Measurements from ENCODE around the gene MAD1L1. TPM values are rescaled to one million over a fixed set of nuclear protein-coding genes. Genes with fewer than 3 reads are reported as not detected.

MAD1L1 gene
- total and polyA plus RNA-seq, 2 of the 13 experiments (the other 11 are each of a cell fraction or from before 2014, with no cell fraction given) = 17.4 to 64.7 TPM

DNA sequence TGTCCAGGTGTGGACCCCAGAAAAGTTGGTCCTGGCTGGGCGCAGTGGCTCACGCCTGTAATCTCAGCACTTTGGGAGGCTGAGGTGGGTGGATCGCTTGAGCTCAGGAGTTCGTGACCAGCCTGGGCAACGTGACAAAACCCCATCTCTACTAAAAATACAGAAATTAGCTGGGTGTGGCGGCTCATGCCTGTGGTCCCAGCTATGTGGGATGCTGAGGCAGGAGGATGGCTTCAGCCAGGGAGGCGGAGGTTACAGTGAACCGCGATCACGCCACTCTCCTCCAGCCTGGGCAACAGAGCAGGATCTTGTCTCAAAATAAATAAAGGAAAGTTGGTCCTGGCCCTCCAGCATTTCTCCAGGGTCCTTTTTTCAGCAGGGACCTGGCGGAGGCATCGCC, 10.7 kb upstream of the MAD1L1 start:
- 89% methylated on average over 11 of the region's 12 CpGs for WGBS (ENCODE audit: low lambda C conversion rate)
- TF ChIP-seq SAFB2 (CRISPR knock-in tag; IDR thresholded peaks at IDR 0.05; ENCODE audit: borderline replicate concordance, low read depth) (no peak), SPEN (CRISPR knock-in tag; IDR thresholded peaks at IDR 0.05; ENCODE audit: low read depth) (no peak), ZNF749 (CRISPR knock-in tag; IDR thresholded peaks at IDR 0.05; ENCODE audit: borderline replicate concordance) (no peak), POLR2A (IDR thresholded peaks at IDR 0.05; ENCODE audit: insufficient read depth in 1 of 2, low read depth in 2 of 2, low read length in 2 of 2) (no peak), ZNF441 (CRISPR knock-in tag; IDR thresholded peaks at IDR 0.05; ENCODE audit: borderline replicate concordance) (no peak), NFATC3 (CRISPR knock-in tag; IDR thresholded peaks at IDR 0.05) (no peak), YY1 (IDR thresholded peaks at IDR 0.05; ENCODE audit: insufficient read depth, insufficient replicate concordance, low read depth, low read length) (no peak), ZNF496 (CRISPR knock-in tag; IDR thresholded peaks at IDR 0.05; ENCODE audit: insufficient replicate concordance) (no peak), ZNF746 (CRISPR knock-in tag; IDR thresholded peaks at IDR 0.05) (no peak), ZNF570 (CRISPR knock-in tag; IDR thresholded peaks at IDR 0.05; ENCODE audit: borderline replicate concordance) (no peak), ZBTB21 (CRISPR knock-in tag; IDR thresholded peaks at IDR 0.05) (no peak), ZNF558 (CRISPR knock-in tag; IDR thresholded peaks at IDR 0.05; ENCODE audit: borderline replicate concordance) (no peak), IRF2 (CRISPR knock-in tag; IDR thresholded peaks at IDR 0.05) (no peak), ATM (IDR thresholded peaks at IDR 0.05; ENCODE audit: borderline replicate concordance) (no peak), ZNF567 (CRISPR knock-in tag; IDR thresholded peaks at IDR 0.05; ENCODE audit: borderline replicate concordance) (no peak)
- POLR2A ChIA-PET = no interaction called here
- H3K4me3 ChIP-seq (replicated peaks in 1 of 3; ENCODE audit: insufficient read depth in 1 of 3, low read depth in 2 of 3, low read length in 3 of 3) = no peak overlapping the region
- no peak overlapping the region for H3K9ac ChIP-seq (ENCODE audit: insufficient read depth, low read depth, low read length)
- FAIRE-seq (no peak), DNase-seq (ENCODE audit: low spot score) (no peak), ATAC-seq (no peak)
- H3K36me3 ChIP-seq (replicated peaks in 1 of 2; ENCODE audit: control insufficient read depth in 1 of 2, insufficient read depth in 2 of 2, low read length in 2 of 2) = peaks cover 4 to 9% of the 10 kb centered on the region in 2 experiments; a peak in 3 of 5 replicates
- intact Hi-C loops (cut with micrococcal nuclease; ENCODE audit: unreplicated experiment) = loop anchor here (2.0 to 10.0 kb wide), 2 partner anchors 71 to 111 kb away; partner anchors contain the start of genes EIF3B and SNX8
- H4K20me1 ChIP-seq (ENCODE audit: insufficient read depth, low read length) = no peaks in the 10 kb centered on the region
- in situ Hi-C loops (cut with HindIII; ENCODE audit: extremely low pct_ligation_motif_present, low pct_unique_long_range_greater_than_20kb) = loop anchor here (5.0 kb wide), 1 partner anchor 104 kb away; no protein-coding TSS in a partner anchor
- CTCF ChIA-PET (ENCODE audit: low intra/inter-chr PET ratio, low total read pairs) = no interaction called here
- H2AFZ ChIP-seq (ENCODE audit: low read length) = no peak overlapping the region
- no peaks in the 10 kb centered on the region; a peak in 1 of 5 replicates for H3K27me3 ChIP-seq (ENCODE audit: control insufficient read depth in 1 of 2, insufficient read depth in 2 of 2, low read length in 2 of 2)
- peaks cover 37% of the 10 kb centered on the region for H3K4me1 ChIP-seq (ENCODE audit: insufficient read depth, low read length)
- H3K9me3 ChIP-seq (ENCODE audit: low read length) = no peaks in the 10 kb centered on the region
- peak overlapping the region; percentile 99 for H3K4me2 ChIP-seq (ENCODE audit: low read depth, low read length)
- H3K79me2 ChIP-seq (ENCODE audit: insufficient read depth, low read length) = peaks cover 22% of the 10 kb centered on the region
- BruUV-seq (replicated peaks) = no TSS peak
- H3K27ac ChIP-seq (ENCODE audit: extremely low read length, insufficient read depth, low read length) = no peak overlapping the region

Measured in HepG2 (cell line).